Right lung (tissue), 5 donors: ENCODE measurements around the gene TRAPPC2L. TPM values are rescaled to one million over a fixed set of nuclear protein-coding genes. Genes with fewer than 3 reads are reported as not detected.

ENCODE experiments used
- DNase-seq, 2 donors: peaks; one replicate each; pipeline ENCODE4 v3.0.0-alpha.2; 2013
- polyA plus RNA-seq, 5 donors: library from polyadenylated mRNA; unstranded; fragments of 120-200 nt; gene quantifications; one replicate each; pipeline versions ENCODE4 v1.2.1 to v1.2.3, GENCODE V29; 2013; ENCODE audit warnings: inconsistent platforms in 1 of 5, low replicate concordance in 1 of 5; ENCODE audit not compliant: insufficient read length in 5 of 5, insufficient read depth in 1 of 5

The TRAPPC2L gene
- polyA plus RNA-seq, 5 donors: 69.2 to 88.7 (median 75.5) TPM

DNA sequence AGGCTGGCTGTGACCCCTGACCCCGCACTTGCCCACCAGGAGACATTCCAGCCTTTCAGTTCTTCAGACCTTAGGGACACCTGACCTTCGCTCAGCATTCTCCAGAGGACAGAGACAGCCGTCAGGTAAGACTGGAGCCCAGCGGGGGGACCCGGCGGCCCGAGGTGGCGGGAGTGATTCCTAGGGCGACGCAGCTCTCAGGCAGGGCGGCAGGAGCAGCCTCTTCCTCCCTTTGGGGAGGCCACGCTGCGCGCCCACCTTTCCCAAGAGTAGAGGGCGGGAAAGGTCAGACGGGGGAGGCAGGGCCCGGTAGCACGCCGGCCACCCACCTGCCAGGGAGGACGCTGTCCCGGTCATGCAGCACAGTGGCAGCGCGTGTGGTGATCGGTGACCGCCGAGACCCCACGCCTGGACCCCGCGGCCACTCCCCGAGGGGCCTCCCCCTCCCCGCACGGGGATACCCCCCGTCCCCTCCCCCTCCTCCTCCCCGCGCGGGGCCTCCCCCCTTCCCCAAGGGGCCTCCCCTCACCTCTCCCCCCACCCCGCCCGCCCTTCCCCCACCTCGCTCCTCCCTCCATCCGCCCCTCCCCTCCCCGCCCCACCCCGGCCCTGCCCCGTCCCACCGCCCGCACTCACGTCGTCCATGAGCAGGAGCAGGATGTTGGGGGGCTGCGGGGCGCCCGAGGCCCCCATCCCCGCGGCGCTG, 652 bp upstream of the TRAPPC2L start:
- DNase-seq: no peak

DNA sequence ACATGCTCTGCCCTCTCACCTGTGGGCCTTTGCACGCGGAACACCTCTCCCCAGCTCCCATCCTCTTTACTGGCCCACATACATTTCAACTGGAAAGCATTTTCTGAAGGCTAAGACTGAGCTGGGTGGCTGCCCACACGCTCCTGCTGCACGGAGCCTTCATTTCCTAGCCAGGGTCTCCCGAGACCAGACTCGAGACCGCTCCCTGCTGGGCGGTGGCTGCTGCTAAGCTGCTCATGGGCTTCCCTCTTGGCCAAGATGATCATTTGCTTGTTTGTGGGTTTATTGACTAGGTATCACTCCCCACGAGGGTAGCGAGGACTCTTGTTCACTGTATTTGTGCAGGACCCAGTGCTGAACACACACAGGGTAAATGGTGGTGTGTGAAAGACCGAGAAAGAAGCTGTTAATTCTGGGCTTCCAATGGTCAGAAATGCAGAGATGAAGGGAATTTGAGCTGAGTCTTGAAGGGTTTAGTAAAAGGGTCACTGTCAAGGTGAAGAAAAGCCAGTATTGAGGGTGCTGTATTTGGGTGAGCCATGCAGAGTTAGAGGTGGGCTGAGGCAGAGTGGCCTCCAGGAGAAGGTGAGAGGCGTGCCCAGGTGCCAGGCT, 907 bp downstream of the TRAPPC2L start:
- DNase-seq: peak; percentile 55 to 65

DNA sequence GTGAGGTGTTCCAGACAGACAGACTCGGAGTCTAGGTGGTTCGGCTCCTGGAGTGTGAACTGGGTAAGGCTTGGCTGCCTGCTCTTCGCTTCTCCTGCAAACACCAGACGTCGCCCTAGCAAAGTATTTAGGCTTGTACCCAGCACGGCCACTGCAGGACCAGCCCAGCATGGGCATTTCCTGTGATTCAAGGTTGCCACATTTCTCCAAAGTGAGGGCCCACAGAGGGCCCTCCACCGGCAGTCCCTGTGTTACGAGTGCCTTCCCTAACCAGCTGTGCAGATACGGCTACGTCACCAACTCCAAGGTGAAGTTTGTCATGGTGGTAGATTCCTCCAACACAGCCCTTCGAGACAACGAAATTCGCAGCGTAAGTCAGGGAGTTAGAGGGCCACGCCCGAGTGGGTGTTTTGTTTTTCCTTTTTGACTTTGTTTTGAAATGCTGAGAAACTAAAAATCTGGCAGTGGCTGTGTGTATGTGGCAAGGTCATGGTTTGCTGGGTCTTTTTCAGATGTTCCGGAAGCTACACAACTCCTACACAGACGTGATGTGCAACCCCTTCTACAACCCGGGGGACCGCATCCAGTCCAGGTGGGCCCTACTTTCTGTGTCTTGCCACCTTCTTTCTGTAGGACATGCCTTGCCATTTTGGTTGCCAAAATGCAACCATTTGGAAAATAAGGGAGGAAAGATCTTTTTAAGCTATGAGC, 2.6 kb downstream of the TRAPPC2L start:
- DNase-seq: no peak

DNA sequence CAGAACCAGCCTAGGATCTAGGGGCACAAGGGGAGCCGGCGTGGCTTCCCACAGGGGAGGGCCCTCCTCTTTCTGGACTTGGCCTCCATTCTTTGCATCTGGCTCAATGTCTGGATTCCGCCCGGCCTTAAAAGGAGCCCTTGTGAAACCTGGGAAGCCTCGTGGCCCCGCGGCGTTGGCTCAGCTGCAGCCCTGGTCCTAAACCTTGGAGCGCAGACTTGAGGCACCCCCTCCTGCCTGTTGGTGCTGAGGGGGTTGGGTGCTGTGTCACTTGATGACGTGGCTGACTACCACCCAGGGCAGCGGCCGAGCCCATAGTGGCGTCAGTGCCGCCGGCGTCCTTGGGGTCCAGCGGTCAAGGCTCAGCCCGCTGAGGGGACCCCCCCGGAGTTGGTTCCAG, 4.4 kb downstream of the TRAPPC2L start:
- no peak for DNase-seq

DNA sequence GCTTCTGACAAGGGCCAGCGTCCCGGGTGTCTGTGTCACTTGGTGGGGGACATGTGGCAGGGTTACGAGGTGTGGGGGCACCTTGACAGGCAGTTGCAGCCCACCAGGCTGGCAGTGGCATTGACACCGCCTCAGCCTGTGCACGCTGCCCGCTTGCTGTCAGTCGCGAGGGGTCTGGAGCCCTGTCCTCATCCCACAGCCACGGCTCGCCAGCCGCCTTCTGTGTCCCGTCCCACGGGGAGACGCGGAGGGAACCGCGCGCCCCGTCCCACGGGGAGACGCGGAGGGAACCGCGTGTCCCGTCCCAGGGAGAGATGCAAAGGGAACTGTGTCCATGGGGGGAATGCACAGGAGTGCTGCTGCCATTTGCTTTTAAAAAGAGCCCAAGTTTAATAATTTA, 6.0 kb downstream of the TRAPPC2L start:
- DNase-seq: no peak

DNA sequence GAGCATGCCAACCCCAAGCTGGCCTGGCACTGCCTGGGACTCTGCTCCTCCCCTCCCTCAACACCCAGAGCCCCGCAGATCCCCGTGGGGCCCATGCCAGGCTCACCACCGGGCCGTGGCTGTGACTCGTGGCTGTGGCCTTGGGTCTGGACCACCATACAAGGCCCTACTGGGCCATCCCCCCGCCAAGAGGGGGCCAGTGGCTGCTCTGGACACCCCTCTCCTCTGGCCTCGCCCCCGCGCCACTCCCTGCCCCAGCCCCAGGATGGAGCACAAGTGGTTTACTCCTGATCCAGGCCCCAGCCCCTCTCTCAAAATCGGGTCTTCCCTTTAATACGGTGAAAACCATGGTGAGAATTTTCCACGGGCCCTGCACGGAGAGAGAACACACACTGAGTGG, 6.5 kb downstream of the TRAPPC2L start:
- DNase-seq: no peak

DNA sequence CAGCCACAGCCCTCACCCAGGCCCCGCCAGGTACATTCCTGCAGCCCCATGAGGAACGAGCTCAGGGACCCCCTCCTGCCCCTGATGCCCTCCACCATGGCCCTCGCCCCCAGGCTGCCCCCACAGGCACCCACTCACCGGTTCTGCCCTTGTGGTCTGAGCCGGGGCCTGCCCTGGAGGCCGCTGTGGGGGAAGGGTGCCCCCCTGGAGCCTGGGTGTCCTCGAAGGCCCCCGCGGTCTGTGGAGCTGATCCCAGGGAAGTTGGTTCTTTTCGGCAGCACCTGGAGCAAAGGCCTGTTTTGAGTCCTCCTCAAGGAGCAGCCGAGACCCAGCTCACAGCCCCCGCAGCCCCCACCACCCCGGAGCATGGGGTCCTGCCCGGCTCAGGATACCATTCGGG, 7.2 kb downstream of the TRAPPC2L start:
- DNase-seq: no peak

DNA sequence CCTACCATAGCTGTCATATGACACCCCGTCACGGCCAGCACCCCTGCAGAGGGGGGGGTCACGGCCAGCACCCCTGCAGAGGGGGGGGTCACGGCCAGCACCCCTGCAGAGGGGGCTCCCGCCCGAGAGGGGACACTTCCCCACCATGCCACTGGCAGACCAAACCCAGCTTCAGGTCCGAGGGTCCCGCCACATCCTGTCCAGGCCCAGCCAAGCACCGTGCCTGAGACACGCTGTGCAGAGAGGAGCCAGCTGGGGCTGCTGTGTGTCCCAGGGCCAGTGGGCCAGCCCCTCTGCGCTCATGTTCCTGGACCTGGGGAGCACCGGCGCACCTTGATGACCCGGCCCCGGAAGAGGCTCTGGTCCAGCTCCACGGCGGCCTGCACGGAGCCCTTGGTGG, 7.6 kb downstream of the TRAPPC2L start:
- no peak for DNase-seq

DNA sequence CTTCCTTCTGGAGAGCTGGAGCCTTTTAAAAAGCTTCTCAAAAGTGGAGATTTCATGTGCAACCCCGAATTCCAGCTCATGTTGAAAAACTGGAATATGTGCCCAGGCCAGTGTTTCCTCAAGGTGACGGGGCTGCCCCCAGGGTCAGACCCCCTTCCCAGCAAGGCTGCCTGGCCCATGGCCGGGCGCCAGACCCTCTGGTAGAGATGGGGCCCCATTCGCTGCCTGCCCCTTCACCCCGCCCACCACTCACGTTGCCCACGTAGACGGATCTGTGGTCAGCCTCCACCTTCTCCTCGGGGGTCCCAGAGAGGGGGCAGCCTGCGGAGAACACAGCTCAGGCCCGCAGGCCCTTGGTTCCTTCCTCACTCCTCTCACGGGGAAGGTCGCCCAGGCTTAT, 8.4 kb downstream of the TRAPPC2L start:
- no peak for DNase-seq

DNA sequence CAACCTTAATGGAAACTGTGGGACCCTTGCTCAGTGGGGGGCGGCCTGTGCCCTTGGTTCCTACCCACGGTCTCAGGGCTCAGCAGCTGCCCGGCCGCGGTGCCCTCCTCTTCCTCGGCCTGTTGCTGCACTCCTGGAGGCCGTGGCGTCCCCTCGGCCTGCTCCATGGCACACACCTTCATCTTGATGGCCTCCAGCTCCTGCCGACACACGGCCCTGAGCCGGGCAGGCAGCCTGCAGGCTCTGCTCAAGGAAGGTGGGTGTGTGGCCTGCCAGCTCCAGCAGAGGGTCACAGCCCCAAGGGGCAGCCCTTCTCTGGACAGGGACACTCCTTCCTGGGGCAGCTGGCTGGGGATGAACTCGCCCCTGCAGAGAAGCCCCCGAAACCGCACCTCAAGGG, 8.8 kb downstream of the TRAPPC2L start:
- no peak for DNase-seq

DNA sequence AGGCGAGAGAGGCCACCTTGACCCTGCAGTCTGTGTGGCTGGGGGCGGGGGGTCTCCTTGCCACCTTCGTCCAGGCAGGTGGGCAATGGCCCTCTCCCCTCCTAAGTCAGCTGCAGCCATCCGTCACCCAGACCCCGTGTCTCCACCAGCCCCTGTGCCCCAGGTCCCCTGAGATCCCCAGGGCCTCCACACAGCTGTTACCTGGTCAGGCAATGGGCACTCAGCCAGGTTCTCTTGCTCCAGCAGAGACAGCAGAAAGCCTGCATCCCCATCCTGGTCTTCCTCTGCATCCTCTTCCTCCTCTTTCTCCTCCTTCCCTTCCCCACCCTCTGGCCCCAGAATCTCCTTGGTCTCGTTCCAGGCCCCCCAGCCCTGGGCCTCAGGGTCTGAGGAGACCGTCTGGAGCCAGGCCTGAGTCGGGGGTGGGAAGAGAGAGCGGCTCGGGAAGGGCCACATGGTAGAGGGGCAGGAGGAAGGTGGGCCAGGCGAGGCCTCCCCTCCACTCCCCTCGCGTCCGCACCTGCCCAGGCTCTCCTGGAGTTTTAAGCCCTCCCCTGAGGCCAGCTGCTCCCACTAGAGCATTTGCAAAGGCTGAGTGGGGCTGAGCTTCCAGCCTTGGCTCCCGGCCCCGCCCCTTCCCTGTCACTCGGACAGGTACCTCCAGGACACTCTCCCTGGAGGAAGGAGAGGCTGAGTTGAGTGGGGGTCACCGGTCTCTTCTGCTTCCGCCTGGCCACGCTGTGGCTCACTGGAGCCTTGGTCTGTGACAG, 9.4 kb downstream of the TRAPPC2L start, which contains the start of gene PABPN1L:
PABPN1L (minus strand) TSS at position 510 of the 770 bp plus-strand sequence; CDS start at position 456, 54 bp downstream.
- DNase-seq: no peak

DNA sequence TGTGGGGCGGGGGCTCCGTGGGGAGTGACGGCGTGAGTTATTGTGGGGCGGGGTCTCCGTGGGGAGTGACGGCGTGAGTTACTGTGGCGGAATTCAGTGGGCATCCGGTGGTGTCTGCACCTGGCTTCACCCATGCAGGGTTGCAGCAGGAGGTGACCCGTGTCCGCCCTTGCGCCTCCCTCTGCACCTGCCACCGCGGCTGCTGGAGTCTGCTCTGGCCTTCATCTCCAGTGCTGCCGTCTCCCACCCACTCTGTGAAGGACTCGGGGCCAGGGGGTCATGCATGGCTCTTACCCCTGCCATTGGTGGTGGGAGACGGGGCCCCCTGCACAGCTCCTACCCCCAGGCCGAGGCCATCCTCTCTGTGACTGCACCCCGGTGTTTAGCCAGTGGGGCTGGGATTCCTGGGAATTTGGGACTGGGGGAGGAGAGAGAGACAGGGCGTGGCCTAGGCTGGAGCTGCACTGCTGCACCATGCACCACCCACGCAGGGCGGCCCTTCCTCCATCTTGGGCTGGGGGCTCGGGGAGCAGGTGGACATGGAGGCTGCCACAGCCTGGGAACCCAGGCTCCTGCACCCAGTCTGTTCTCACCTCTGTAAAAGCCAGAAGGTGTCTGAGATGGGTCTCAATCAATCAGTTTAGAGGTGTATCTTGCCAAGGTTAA, 10.8 kb downstream of the TRAPPC2L start:
- no peak for DNase-seq

DNA sequence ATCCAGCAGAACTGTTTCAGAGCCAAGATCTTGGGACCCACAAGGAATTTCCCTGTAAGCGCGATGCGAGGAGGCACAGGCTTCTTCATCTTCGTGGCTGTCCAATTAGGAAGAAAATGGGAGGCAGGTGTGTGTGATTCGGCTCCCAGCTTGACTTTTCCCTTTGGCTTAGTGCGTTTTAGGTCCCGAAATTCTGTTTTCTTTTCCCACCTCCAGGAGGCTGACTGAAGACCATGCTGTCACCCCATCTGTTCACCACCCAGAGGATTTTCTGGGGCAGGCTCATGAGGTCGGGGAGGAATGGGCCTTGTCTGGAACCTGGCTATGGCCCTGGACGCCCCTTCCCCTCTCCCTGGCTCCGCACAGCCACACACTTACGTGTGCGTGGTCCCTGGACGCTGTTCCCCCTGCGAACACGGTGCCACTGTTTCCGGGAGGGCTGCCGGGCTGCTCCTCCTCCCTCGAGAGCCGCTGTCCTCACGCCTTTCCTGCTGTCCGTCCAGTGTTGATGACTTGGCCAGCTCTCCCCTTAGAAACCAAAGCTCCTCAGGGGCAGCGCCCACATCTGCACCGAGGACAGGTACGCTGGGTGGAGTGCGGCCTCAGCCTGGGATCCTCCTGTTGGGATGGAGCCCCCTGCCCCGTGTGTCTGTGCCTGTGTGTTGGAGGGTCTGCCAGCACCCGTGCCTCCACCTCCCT, 12.2 kb downstream of the TRAPPC2L start:
- DNase-seq: no peak

DNA sequence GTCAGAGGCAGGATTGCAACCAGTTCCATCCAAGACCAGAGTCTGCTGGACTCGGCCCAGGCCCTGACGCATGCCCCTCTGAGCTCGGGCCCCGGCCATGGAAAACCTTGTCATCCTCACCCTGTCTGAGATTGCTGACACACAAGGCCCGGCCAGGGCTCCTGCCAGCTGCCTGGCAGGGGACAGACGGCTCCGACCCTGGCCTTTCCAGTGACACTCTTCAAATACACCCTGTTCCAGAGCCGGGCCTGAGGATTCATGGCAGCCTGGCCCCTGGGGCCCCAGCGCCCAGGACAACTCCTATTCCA, 12.7 kb downstream of the TRAPPC2L start:
- DNase-seq: no peak

DNA sequence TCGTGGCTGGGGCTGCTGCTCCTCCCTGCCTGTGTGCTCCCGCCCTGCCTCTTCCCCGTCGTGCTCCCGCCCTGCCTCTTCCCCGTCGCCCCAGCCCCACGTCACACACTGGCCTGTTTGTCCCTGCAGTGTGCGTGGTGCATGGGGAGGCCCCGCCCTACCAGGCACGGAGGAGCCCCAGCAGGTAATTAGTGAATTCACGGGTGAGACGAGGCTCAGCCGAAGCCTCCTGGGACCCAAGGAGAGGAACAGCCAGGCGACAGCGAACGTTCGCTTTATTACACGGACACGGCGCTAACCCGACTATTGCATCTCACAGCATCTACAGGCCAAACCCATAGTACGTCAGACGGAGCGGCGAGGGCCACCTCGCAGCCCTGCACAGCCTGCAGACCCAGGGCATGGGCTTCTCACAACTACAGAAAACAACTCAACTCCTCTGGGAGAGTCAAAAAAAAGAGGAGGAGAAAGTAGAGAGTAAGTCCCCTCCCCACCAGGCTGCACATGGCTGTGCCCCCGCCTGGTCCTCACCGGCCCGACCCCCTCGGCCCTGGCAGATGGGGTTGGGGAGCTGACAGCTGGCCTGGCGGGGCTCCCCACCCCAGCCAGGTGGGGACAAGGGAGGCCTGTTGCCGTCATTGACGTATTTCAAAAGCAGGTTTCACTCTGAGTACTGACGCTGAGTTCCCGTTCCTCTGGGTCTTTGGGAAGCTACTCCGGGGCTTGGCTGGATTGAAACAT, 13.9 kb downstream of the TRAPPC2L start:
- DNase-seq: no peak

DNA sequence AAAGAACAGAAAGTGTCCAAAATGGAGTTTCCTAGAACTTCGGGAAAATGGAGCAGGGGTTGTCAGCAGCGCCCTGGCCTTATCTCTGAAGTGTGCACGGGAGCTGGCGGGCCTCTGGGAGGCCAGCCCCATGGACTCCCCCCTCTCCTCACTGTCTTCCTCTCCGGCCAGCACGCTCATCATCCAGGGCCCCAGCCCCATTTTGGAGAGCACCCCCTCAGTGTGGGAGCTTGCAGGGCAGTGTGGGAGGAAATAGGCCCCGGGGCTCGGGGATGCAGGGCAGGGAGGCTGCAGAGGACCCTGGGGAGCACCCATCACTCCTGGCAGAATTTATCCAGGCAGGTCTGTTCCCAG, 14.4 kb downstream of the TRAPPC2L start:
- no peak for DNase-seq

DNA sequence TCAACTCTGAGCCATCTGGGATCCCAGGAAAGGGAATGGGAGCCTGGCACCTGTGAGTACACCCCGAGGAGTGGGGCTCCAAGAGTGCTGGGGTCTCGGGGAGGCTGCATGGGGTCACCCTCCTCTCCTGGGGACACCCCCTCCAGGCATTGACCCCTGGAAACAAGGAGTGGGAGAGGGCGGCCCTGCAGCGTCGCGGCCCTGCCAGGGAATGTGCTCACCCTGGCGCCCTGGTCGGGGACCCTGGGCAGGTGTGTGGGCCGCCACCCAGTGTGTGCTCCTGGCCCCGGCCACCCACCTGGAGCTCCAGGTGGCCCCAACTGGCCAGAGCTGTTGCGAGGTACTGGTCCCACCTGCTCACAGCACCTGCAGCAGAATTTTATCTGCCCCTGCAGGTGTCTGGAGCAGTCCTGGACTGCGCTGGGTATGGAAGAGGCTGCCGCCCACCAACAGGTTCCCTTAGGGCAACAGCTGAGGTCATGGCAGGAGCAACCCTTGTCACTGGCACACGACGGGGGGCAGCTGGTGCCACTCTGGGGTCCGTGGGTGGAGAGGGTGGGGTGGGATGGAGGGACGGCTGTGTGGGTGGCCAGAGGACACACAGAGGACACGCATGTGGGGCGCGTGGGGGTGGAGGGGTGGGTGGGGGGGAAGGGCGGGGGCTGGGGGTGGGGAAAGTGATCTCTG, 14.9 kb downstream of the TRAPPC2L start:
- no peak for DNase-seq

DNA sequence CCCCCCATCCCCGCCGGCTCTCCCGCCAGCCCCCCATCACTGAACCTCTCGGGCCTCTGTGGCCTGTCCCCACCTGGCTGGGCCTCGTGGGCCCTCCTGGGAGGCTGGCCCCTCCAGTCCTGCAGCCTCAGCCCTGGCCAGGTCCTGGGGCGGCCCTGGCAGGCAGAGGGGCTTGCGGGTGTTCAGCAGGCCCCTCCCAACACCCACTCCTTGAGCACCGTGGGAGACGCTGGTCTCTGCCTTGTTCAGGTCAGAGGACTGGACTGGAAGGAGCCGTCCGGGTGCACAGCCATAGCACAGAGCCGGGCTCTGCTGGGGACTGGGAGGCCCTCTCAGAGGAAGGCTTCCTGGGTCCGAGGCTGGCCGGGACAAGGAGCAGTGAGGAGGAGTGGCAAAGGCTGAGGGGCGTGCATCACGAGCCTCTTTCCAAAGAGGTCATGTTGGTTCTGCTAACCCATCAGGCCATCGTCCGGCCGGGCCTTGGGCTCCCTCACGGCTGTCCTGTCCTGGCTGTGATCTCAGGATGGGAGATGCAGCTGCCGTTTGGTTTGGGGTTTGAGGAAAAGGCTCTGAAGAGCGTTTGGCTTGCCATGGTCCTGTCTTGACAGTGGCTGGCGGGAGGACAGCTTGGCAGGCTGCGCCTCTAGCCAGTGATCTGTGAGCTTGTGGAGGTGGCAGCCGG, 15.9 kb downstream of the TRAPPC2L start:
- DNase-seq: no peak

DNA sequence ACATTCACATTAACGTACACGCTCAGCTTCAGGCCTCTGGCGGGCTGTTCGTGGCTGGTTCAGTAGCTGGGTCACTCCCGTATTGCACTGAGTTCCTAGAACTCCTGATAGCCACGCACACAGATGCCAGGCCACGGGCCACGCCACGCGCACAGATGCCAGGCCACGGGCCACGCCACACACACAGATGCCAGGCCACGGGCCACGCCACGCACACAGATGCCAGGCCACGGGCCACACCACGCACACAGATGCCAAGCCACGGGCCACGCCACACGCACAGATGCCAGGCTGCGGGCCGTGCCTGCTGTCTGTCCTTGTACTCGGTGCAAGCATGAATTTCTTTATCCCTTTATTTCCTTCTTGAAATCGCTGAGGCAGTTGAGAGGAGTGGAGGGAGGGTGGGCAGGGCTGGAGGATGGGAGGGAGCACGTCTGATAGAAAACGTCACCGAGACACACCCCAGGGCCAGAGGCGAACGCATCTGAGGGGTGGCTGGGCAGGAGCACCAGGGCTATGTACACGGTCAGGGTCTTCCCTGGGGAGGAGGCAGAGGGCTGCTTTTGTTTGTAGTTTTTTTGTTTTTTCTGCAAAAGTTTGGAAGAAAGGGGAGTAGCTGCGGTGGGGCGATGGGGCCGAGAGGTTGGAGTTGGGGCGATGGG, 18.1 kb downstream of the TRAPPC2L start:
- no peak for DNase-seq
